GM21381 (cell line): ENCODE results near the gene VAV3.

Experiments
- ATAC-seq: cut with Tn5 transposase; IDR thresholded peaks from one replicate; pipeline ENCODE4 v1.9.1; 2021; ENCODE audit warnings: mild to moderate bottlenecking, moderate library complexity; ENCODE audit not compliant: unreplicated experiment

VAV3 gene

GRCh38 chr1:107604825-107605224 is 360.2 kb downstream of the VAV3 start:
- no peak for ATAC-seq

GRCh38 chr1:107600607-107601160 is 364.3 kb downstream of the VAV3 start:
- ATAC-seq, result no peak

GRCh38 chr1:107599220-107599619 is 365.8 kb downstream of the VAV3 start:
- ATAC-seq, result no peak

- ATAC-seq, result no peak
Observed at GRCh38 chr1:107597290-107597689, 367.7 kb downstream of the VAV3 start.

- no peak for ATAC-seq
Observed at GRCh38 chr1:107594536-107594935, 370.4 kb downstream of the VAV3 start.

GRCh38 chr1:107593501-107594209 is 371.3 kb downstream of the VAV3 start:
- ATAC-seq, result no peak

GRCh38 chr1:107590900-107591622 is 373.9 kb downstream of the VAV3 start:
- no peak for ATAC-seq

- ATAC-seq, result no peak
Observed at GRCh38 chr1:107590087-107590486, 374.9 kb downstream of the VAV3 start.

- ATAC-seq, result no peak
Observed at GRCh38 chr1:107588321-107588720, 376.7 kb downstream of the VAV3 start.

GRCh38 chr1:107575226-107575625 is 389.8 kb downstream of the VAV3 start:
- no peak for ATAC-seq

- ATAC-seq, result no peak
Observed at GRCh38 chr1:107574044-107574443, 390.9 kb downstream of the VAV3 start.

GRCh38 chr1:107572674-107573211 is 392.2 kb downstream of the VAV3 start:
- no peak for ATAC-seq

- no peak for ATAC-seq
Observed at GRCh38 chr1:107570768-107571167, 394.2 kb downstream of the VAV3 start.

- no peak for ATAC-seq
Observed at GRCh38 chr1:107563441-107563840, 401.5 kb downstream of the VAV3 start.

GRCh38 chr1:107559881-107560280 is 405.1 kb downstream of the VAV3 start:
- ATAC-seq, result no peak

GRCh38 chr1:107557095-107557494 is 407.9 kb downstream of the VAV3 start:
- ATAC-seq, result no peak

GRCh38 chr1:107555578-107555977 is 409.4 kb downstream of the VAV3 start:
- ATAC-seq, result no peak

GRCh38 chr1:107552781-107553180 is 412.2 kb downstream of the VAV3 start:
- ATAC-seq, result no peak

- no peak for ATAC-seq
Observed at GRCh38 chr1:107551456-107551855, 413.5 kb downstream of the VAV3 start.

- no peak for ATAC-seq
Observed at GRCh38 chr1:107550358-107550757, 414.6 kb downstream of the VAV3 start.

- ATAC-seq, result no peak
Observed at GRCh38 chr1:107549152-107549810, 415.7 kb downstream of the VAV3 start.
